HepG2 (cell line): ENCODE data around the gene EYA2. TPM values are rescaled to one million over a fixed set of nuclear protein-coding genes. Genes with fewer than 3 reads are reported as not detected.
A peak's percentile ranks its signal among the peaks of the same experiment; 100 is the strongest.

Experiments
- ATAC-seq: fragments of 200-7000 bp; cut with Tn5 transposase; 3 replicates; pipeline ENCODE4 v1.9.1; 2020; ENCODE audit warnings: mild to moderate bottlenecking, moderate library complexity
- BruUV-seq: library from RNA; stranded (reverse); fragments of 400-500 nt; replicated peaks from 2 replicates; lab custom pipeline; 2021; lab: Mats Ljungman, UMichigan
- CTCF ChIA-PET: fragments of 300-600 bp; formaldehyde crosslinking; extraction: SDS; loops from one replicate; lab custom pipeline; 2021; ENCODE audit warnings: low total read pairs, inconsistent platforms, low intra/inter-chr PET ratio; lab: Yijun Ruan, JAX
- POLR2A ChIA-PET: fragments of 350-600 bp; sonication (Branson Sonifier 250); formaldehyde crosslinking; loops from one replicate; lab custom pipeline; 2020; ENCODE audit warnings: antibody characterized with exemption, inconsistent platforms; lab: Yijun Ruan, JAX
- DNase-seq: peaks from one replicate; pipeline ENCODE4 v3.0.0-alpha.2; 2015; ENCODE audit warnings: low spot score
- FAIRE-seq: peaks from 3 replicates; lab custom pipeline; 2011; peaks lifted over from hg19 to GRCh38; lab: Jason Lieb, UNC
- H2AFZ ChIP-seq: one replicate; pipeline ENCODE4 v1.6.1; 2011; ENCODE audit warnings: low read length, inconsistent platforms
- H3K27ac ChIP-seq: fragments of 300-600 bp; 3 replicates; pipeline ENCODE4 v1.8.0; 2011; ENCODE audit warnings: mixed run types, mild to moderate bottlenecking, mixed read lengths, low read length, inconsistent platforms; ENCODE audit not compliant: insufficient read depth; ENCODE audit errors: extremely low read length
- H3K27me3 ChIP-seq, 2 experiments: fragments of 200-600 bp in 1 of 2; 2 replicates in 1 of 2; 3 replicates in 1 of 2; pipeline versions ENCODE4 v1.6.0 to v1.8.0; 2011; ENCODE audit warnings: low read length in 2 of 2, mild to moderate bottlenecking in 2 of 2, moderate library complexity in 2 of 2, inconsistent platforms in 1 of 2; ENCODE audit not compliant: insufficient read depth in 2 of 2, control insufficient read depth in 1 of 2
- H3K36me3 ChIP-seq, 2 experiments: fragments of 200-600 bp in 1 of 2; replicated peaks in 1 of 2; 2 replicates in 1 of 2; 3 replicates in 1 of 2; pipeline versions ENCODE4 v1.5.1 to v1.8.0; 2011; ENCODE audit warnings: low read length in 2 of 2, inconsistent platforms in 1 of 2; ENCODE audit not compliant: insufficient read depth in 2 of 2, control insufficient read depth in 1 of 2
- H3K4me1 ChIP-seq: 2 replicates; pipeline ENCODE4 v1.5.1; 2012; ENCODE audit warnings: low read length, inconsistent platforms; ENCODE audit not compliant: insufficient read depth
- H3K4me2 ChIP-seq: 2 replicates; pipeline ENCODE4 v1.6.0; 2011; ENCODE audit warnings: low read depth, low read length, inconsistent platforms
- H3K4me3 ChIP-seq, 3 experiments: fragments of 200-600 bp in 1 of 3; sonication (generic), shearing (Covaris generic) in 1 of 3; replicated peaks in 1 of 3; 2 replicates each; pipeline ENCODE4 v1.5.1; 2011 to 2016; ENCODE audit warnings: low read length in 3 of 3, inconsistent platforms in 2 of 3, low read depth in 2 of 3, mild to moderate bottlenecking in 2 of 3, control low read depth in 1 of 3, mixed read lengths in 1 of 3; ENCODE audit not compliant: insufficient read depth in 1 of 3
- H3K79me2 ChIP-seq: one replicate; pipeline ENCODE4 v1.6.1; 2011; ENCODE audit warnings: low read length, inconsistent platforms; ENCODE audit not compliant: insufficient read depth
- H3K9ac ChIP-seq: 2 replicates; pipeline ENCODE4 v1.6.0; 2011; ENCODE audit warnings: mild to moderate bottlenecking, low read depth, low read length, inconsistent platforms; ENCODE audit not compliant: insufficient read depth
- H3K9me3 ChIP-seq: 2 replicates; pipeline ENCODE4 v1.5.1; 2012; ENCODE audit warnings: mild to moderate bottlenecking, low read length
- H4K20me1 ChIP-seq: 2 replicates; pipeline ENCODE4 v1.6.0; 2011; ENCODE audit warnings: inconsistent platforms, mild to moderate bottlenecking, low read length, moderate library complexity; ENCODE audit not compliant: insufficient read depth
- IRX3 ChIP-seq: sonication (generic); formaldehyde crosslinking; IDR thresholded peaks from 2 replicates; pipeline ENCODE4 v1.8.1; 2023; ENCODE audit warnings: mild to moderate bottlenecking, low read depth, missing genetic modification reagents, borderline replicate concordance
- NAIF1 ChIP-seq: sonication (generic); formaldehyde crosslinking; IDR thresholded peaks from 2 replicates; pipeline ENCODE4 v1.5.0; 2020; ENCODE audit warnings: mild to moderate bottlenecking, missing genetic modification reagents, borderline replicate concordance
- NCOA2 ChIP-seq: sonication (generic); formaldehyde crosslinking; IDR thresholded peaks from 2 replicates; pipeline ENCODE4 v1.8.0; 2022; ENCODE audit warnings: inconsistent platforms
- ZFP41 ChIP-seq: sonication (generic); formaldehyde crosslinking; IDR thresholded peaks from 2 replicates; pipeline ENCODE4 v1.4.0; 2020; ENCODE audit warnings: mild to moderate bottlenecking, missing genetic modification reagents, borderline replicate concordance
- WGBS: methylation state at CpG from one replicate; pipeline ENCODE4 v1.1.6; 2017; ENCODE audit warnings: low lambda C conversion rate; 5-methylcytosine and 5-hydroxymethylcytosine counted together
- in situ Hi-C: cut with HindIII; loops from 2 replicates; pipeline ENCODE4 v1.10.0; 2017; ENCODE audit warnings: low pct_unique_long_range_greater_than_20kb; ENCODE audit not compliant: extremely low pct_ligation_motif_present
- intact Hi-C: fragments of 100-400 bp; cut with micrococcal nuclease; formaldehyde crosslinking; loops from one replicate; pipeline ENCODE4 v1.10.0; 2022; ENCODE audit not compliant: unreplicated experiment
- polyA plus RNA-seq, 8 experiments: library from polyadenylated mRNA; depleted of rRNA in 3 of 8; stranded (reverse) in 7 of 8; unstranded in 1 of 8; fragments of >200 nt; fragmentation: Illumina TruSeq in 4 of 8; extraction: Trizol in 4 of 8; gene quantifications; 2 replicates each; pipeline versions ENCODE4 v1.2.1 to v1.2.3, GENCODE V29; 2011 to 2016; ENCODE audit warnings: low read depth in 4 of 8, missing spikeins in 1 of 8, mixed read lengths in 1 of 8; ENCODE audit not compliant: insufficient read depth in 1 of 8
- total RNA-seq, 5 experiments: library from RNA; depleted of rRNA; stranded (reverse); fragments of >200 nt; fragmentation: Illumina TruSeq; extraction: Trizol; gene quantifications; 2 replicates each; pipeline ENCODE4 v1.2.3, GENCODE V29; 2016; ENCODE audit warnings: low read depth in 1 of 5
- TF ChIP-seq, protein P1 (sequence below): sonication (generic); formaldehyde crosslinking; IDR thresholded peaks from 2 replicates; pipeline ENCODE4 v1.9.0; 2021; ENCODE audit warnings: mild to moderate bottlenecking, missing genetic modification reagents

The EYA2 gene
- total and polyA plus RNA-seq, 2 of the 13 experiments (the other 11 are each of a cell fraction or from before 2014, with no cell fraction given), result not detected

GRCh38 chr20:47097691-47098622, 203.3 kb downstream of the EYA2 start:
- no peak for DNase-seq
- Histone ChIP-seq H3K27me3 (peaks cover 4 to 40% of the 10 kb centered on the region in 2 experiments; a peak in 4 of 5 replicates), H3K9ac (no peak overlapping the region), H3K4me2 (no peak overlapping the region), H4K20me1 (no peaks in the 10 kb centered on the region), H3K79me2 (no peaks in the 10 kb centered on the region), H3K27ac (no peak overlapping the region), H3K4me1 (no peaks in the 10 kb centered on the region)
- in situ Hi-C loops (no loop called here), intact Hi-C loops (no loop called here)
- TF ChIP-seq IRX3 (CRISPR knock-in tag) (no peak), NAIF1 (CRISPR knock-in tag) (no peak), ZFP41 (no peak), NCOA2 (CRISPR knock-in tag) (no peak)
- TF ChIP-seq, protein P1, sequence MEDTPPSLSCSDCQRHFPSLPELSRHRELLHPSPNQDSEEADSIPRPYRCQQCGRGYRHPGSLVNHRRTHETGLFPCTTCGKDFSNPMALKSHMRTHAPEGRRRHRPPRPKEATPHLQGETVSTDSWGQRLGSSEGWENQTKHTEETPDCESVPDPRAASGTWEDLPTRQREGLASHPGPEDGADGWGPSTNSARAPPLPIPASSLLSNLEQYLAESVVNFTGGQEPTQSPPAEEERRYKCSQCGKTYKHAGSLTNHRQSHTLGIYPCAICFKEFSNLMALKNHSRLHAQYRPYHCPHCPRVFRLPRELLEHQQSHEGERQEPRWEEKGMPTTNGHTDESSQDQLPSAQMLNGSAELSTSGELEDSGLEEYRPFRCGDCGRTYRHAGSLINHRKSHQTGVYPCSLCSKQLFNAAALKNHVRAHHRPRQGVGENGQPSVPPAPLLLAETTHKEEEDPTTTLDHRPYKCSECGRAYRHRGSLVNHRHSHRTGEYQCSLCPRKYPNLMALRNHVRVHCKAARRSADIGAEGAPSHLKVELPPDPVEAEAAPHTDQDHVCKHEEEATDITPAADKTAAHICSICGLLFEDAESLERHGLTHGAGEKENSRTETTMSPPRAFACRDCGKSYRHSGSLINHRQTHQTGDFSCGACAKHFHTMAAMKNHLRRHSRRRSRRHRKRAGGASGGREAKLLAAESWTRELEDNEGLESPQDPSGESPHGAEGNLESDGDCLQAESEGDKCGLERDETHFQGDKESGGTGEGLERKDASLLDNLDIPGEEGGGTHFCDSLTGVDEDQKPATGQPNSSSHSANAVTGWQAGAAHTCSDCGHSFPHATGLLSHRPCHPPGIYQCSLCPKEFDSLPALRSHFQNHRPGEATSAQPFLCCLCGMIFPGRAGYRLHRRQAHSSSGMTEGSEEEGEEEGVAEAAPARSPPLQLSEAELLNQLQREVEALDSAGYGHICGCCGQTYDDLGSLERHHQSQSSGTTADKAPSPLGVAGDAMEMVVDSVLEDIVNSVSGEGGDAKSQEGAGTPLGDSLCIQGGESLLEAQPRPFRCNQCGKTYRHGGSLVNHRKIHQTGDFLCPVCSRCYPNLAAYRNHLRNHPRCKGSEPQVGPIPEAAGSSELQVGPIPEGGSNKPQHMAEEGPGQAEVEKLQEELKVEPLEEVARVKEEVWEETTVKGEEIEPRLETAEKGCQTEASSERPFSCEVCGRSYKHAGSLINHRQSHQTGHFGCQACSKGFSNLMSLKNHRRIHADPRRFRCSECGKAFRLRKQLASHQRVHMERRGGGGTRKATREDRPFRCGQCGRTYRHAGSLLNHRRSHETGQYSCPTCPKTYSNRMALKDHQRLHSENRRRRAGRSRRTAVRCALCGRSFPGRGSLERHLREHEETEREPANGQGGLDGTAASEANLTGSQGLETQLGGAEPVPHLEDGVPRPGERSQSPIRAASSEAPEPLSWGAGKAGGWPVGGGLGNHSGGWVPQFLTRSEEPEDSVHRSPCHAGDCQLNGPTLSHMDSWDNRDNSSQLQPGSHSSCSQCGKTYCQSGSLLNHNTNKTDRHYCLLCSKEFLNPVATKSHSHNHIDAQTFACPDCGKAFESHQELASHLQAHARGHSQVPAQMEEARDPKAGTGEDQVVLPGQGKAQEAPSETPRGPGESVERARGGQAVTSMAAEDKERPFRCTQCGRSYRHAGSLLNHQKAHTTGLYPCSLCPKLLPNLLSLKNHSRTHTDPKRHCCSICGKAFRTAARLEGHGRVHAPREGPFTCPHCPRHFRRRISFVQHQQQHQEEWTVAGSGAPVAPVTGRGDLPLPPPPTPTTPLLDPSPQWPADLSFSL (CRISPR knock-in tag), result no peak
- TF ChIP-seq, all 625 proteins: peak for 0
- CTCF ChIA-PET, result no interaction called here
- Histone ChIP-seq H3K36me3 (no peaks in the 10 kb centered on the region), H3K9me3 (peaks cover 4% of the 10 kb centered on the region; the same call in 1 of the 2 replicates), H2AFZ (no peak overlapping the region), H3K4me3 (no peak overlapping the region)
- POLR2A ChIA-PET, result no interaction called here
- ATAC-seq (no peak), FAIRE-seq (peak; percentile 12)
- no TSS peak for BruUV-seq
- WGBS, result 1% methylated on average over 13 of the region's 13 CpGs
